NCI-H1436 treated with DMSO at 0.1 percent for 48 hours (cell line): ENCODE results near the gene DOCK10.

Experiments
- DNase-seq: peaks from one replicate; lab custom pipeline; 2025; lab: John Stamatoyannopoulos, UW

The DOCK10 gene

GRCh38 chr2:224833986-224834385 lies 208.3 kb downstream of the DOCK10 start:
- no peak for DNase-seq

DNA sequence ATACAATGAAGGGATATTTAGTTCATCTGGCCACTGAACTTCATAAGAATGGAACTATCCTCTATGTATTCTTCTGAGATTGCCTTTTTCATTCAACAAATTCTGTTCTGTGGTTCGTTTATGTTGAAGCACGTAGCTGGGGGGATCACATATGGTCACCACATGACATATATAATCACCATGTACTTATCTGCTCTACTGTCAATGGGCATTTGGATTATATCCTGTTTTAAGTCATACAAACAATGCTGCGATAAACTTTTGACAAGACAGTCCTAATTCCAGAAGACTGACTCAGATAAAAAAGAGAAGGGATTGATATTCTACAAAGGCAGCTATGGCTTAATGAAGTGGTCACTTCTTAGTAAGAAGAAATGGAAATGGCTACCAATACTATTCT lies 210.1 kb downstream of the DOCK10 start:
- no peak for DNase-seq

DNA sequence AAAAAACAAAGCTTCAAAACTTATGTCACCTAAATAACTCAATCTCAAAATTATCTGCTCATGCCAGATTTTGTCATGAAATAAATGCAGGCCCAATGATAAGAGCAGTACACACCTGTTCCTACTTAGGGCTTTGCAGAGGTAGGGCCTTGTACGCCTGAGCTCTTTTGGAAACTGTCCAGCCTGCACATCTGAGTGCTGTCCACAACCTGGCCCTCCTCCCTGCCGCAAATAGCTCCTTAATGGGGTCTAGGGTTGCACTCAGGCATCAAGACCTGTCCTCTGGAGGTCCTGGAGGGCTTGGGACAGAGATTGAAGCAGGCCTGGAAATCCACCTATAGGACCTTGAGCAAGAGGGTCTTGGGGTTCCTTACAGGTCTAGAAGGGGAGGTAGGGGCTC lies 210.7 kb downstream of the DOCK10 start:
- DNase-seq, result no peak

DNA sequence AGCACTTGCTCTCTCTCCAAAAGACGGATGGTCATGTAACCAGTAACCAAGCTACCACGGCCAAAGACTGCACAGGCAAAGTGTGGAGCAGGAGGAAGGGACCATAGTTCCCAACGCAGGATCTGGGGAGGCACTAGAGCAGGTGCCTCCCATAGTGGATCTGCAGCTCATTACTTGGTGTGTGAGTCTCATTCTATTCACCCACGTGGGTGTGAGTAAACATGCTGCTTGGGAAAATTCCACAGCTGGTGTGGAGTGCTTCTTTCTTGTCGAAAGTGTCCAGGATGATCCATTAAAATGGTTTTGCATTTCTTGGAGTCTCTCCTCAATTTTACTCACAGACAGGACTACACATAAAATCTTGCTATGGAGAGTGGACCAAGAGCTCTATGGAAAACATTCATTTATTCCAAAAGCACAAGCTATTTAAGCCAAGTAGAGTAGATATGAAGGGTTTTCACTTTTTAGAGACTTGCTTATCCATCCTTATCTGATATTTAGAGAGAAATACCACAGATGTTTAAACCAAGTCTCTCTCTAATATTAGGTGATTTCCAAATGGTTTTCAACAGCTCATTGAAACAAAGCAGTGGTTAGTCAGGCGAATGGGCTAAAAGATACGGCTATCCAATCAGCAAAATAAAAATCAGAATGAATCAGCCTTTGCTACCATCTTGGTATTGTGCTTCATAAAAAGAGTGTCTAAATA lies 221.8 kb downstream of the DOCK10 start:
- DNase-seq, result no peak

- peak; percentile 8 for DNase-seq
Measured at GRCh38 chr2:224819075-224819474, 223.2 kb downstream of the DOCK10 start.

DNA sequence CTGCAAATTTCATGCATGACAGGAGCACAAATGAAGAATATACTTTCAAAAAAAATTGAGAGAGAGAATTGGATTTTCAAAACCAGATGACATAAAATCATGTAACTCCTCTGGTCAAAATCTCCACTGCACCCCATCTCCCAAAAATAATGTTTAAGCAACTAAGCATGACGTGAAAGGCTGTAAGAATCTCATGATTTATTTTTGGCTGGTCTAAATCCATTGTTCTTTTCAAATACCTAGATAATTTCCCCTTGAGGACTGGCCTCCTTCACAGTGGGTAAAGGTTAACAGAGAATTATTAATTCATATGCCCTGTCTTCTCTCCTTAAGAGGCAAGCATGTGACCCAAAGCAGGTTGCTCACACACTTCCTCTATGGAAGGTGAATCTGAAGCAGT lies 224.6 kb downstream of the DOCK10 start:
- DNase-seq, result no peak

GRCh38 chr2:224816816-224817215 lies 225.5 kb downstream of the DOCK10 start:
- no peak for DNase-seq

- no peak for DNase-seq
Measured at GRCh38 chr2:224813578-224813977, 228.7 kb downstream of the DOCK10 start.

DNA sequence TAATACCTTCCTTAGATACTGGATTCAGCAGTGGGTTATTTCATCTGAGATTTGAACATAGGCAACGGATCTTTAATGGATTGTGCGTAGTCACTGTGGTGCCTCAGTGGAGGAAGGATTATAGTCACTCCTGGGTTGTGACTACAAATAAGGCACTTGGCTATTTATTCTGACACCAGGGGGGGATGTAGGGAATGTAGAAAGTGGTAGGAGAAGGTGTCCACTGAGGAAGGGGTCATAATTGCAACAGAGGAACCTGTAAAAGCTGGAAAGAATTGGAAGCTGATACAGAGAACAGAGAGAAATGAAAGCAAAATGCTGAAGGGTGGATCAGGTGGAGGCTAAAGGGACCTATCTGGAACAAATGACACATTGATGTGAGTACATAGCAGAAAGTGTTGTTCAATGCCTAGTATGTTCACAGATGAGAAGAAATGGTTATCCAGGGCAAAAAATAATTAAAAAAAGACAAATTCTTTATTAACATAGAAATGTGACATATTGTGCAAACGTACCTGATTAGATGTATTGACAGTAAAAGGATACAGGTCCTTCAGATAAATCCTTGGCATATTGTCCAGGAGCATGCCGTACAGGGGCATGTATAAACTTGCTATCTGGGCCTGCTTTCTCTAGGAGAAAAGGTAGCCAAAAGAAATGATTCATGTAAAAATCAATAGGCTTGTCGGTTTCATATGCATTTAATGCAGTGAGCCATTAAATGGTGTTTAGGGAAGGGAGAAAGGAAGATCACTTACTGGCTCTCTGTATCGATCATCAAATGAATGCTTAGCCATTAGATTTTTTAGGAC lies 234.9 kb downstream of the DOCK10 start:
- DNase-seq, result no peak

GRCh38 chr2:224803930-224804329 lies 238.3 kb downstream of the DOCK10 start:
- DNase-seq, result no peak

- no peak for DNase-seq
Measured at GRCh38 chr2:224802407-224802806, 239.9 kb downstream of the DOCK10 start.

- DNase-seq, result no peak
Measured at GRCh38 chr2:224801360-224801759, 240.9 kb downstream of the DOCK10 start.

- DNase-seq, result no peak
Measured at GRCh38 chr2:224799691-224800090, 242.6 kb downstream of the DOCK10 start.

- no peak for DNase-seq
Measured at GRCh38 chr2:224798180-224798579, 244.1 kb downstream of the DOCK10 start.

DNA sequence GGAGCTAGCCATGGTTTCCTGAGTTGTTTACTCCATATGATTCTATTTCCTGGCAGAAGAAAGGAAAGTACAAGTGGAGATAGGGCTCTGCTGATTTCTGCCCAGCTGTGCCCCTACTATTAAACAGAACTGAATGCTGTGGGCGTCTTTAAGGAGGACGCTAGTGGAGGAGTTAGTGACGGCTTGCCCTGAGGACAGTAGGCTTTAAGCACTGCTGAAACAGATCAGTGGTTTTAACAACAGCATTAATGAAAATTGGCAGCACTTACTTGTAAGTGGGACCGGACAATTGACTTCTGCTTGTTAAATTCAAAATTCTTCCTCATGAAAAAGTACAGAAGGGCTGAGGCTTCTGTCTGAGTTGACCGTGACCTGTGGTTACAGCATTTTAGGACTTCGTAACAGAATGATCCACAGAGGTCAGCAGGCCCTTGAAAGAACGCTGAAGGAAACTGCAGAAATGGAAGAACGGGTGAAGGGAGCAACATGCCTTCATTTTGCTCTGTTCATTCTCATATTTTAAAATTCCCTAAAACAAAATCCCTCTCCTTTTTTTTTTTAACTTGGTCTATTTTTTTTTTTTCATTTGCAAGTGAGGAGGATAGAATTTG lies 245.5 kb downstream of the DOCK10 start:
- no peak for DNase-seq

DNA sequence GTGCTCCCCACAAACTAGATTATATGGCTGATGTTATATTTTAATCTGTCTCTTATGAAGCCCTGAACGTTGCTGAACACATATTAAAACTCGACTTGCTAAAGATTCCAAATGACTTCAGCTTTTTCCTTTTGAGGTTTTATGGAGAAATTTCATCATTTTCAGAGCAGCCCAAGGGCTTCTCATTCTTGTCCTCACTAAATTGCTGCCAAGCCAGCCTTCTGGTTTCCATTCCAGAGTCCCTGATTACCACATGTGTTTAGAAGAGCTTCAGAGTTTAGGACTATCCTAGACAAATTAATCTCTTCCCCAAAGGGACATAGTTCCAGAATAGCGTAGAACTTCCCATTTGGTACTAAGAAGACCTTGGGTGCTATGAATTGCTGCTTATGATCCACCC lies 248.3 kb downstream of the DOCK10 start:
- DNase-seq, result no peak

- DNase-seq, result no peak
Measured at GRCh38 chr2:224786848-224787247, 255.4 kb downstream of the DOCK10 start.

DNA sequence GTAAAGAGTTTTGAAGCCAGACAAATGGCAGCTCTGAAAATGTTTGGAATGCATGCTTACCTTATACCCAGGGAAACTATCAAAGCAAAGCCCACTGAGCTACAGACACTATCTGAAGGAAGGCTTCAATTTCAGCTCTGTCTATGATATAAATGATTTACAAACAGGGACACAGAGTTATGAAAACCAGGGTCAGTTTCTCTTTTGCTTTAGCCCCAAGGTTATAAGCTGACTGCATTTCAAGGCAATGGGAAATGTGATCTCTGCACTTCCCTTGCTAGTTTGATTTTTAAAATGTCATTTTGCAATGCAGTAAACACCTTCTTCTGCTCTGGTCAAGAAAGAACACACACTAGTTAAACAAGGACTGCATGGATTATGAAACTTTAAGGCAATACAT lies 260.9 kb downstream of the DOCK10 start:
- no peak for DNase-seq

- DNase-seq, result no peak
Measured at GRCh38 chr2:224780823-224781222, 261.4 kb downstream of the DOCK10 start.

GRCh38 chr2:224780106-224780505 lies 262.2 kb downstream of the DOCK10 start:
- DNase-seq, result no peak

GRCh38 chr2:224778474-224778877 lies 263.8 kb downstream of the DOCK10 start:
- no peak for DNase-seq

DNA sequence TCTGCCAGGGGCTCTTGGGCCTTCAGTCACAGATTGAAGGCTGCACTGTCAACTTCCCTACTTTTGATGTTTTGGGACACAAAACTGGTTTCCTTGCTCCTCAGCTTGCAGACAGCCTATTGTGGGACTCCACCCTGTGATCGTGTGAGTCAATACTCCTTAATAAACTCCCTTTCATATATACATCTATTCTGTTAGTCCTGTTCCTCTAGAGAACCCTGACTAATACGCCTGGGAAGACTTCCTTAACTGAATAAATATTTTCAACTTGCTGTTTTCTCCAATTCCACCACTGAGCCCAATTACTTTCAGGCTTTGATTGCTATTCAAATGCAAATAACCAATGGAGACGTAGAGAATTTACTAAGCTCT lies 264.7 kb downstream of the DOCK10 start:
- no peak for DNase-seq
